Measurements from ENCODE around the gene SEPTIN3. TPM values are rescaled to one million over a fixed set of nuclear protein-coding genes. Genes with fewer than 3 reads are reported as not detected.

SEPTIN3 gene, protein sequence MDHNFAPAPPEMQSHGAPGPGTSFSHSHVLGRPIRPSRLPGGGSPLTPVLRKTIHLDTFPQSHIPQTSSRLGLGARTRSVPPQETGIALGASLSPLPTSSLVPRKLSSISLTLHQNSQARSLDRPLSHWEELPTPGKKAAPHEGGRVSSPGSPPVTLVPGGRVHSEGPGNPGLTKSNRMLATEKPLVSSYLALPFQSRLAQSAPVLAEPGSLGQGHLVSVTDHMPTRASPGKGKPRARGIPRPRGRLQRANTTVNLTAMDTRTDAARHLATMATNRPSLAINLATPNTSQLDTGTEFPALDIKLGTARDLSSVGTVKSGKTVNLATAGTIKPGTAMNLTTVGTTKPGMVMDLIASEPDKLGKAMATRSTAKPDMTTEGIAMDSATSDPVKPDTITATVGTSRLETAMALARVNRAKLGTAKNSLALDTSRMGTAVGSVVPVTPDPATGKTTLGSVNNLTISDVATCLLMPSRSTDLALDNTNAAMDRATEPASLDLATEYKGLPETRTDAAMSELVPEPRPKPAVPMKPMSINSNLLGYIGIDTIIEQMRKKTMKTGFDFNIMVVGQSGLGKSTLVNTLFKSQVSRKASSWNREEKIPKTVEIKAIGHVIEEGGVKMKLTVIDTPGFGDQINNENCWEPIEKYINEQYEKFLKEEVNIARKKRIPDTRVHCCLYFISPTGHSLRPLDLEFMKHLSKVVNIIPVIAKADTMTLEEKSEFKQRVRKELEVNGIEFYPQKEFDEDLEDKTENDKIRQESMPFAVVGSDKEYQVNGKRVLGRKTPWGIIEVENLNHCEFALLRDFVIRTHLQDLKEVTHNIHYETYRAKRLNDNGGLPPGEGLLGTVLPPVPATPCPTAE
- 0.48 TPM for total RNA-seq (ENCODE audit: insufficient read depth, low replicate concordance)

DNA sequence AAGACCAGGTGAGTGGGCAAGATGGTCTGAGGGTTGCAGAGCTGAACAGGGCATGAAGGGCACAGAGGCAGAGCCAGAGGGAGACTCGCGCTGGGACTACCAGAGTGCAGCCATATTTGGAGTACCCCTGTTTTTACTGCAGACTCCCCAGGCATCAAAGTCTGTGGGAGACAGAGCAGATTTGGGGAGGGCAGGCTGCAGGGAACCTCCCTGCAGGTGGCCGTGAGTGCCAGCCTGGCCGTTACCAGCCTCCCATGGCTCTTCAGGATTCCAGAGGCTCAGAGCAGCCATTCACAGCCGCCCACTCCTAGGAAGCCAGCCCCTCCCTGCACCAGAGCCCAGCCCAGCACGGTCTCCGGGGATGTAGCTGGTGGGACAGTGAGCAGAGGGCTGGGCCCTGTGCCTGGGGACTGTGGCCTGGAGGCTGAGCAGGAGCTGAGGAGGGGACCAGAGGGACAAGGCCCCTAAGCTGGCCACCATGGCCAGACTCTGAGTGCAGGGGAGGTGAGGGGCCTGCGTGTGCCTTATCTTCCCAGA, at the start of gene SEPTIN3:
Gene SEPTIN3 (plus strand): TSS at position 334 of the 537 bp plus-strand sequence. CDS start 2,050 bp downstream, outside the sequence.
- DNase-seq (ENCODE audit: low spot score) = no peak

DNA sequence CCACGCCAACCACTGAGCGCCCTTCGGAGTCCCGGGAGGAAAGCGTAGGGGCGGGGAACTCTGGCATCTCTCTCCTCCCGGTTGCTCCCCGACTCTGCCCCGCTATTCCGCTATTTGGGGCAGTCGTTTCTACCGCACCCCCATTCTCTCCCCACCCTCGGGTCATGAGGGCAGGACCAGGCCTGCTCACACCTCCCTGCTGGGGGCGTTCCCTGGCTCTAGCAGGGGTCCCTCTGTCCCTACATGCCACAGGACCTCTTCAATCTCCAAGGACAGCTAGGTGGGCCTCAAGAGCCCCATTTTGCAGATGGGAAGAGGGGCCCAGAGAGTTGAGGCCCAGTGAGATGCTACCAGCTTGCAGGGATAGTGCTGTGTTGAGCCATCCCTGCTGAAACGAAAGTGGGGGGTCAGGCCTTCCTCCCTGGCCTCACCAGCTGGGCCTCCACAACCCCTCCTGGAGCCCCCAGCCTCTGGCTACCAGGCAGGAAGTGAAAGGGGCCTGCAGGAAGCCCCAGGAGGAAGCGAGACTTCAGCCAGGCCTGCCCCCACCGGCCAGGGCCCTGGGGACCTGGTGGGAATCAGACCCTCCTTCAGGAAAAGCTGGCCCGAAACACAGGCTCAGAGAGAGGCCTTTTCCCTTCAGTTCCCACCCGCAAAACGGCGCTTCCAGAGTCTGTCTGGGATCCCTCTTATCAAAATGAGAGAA, 48.8 kb upstream of the SEPTIN3 start:
- DNase-seq (ENCODE audit: low spot score) = peak; percentile 23

DNA sequence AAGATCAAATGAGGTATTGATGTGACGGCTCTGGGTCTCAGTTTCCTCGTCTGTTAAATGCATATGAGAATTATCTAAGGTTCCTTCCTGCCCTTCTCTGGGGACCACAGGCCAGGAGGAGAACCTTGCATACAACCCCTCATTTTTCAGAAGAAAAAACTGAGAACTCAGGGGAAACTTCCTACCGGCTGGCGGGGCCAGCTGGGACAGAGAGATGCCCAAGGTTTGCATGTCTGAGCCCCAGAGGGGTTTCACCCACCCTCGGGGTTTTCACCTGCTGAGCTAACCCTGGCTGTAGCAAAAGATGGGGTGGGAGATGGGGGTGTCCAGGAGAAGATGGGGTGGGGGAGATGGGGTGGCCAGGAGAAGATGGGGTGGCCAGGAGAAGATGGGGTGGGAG, 46.9 kb upstream of the SEPTIN3 start:
- no peak for DNase-seq (ENCODE audit: low spot score)

DNA sequence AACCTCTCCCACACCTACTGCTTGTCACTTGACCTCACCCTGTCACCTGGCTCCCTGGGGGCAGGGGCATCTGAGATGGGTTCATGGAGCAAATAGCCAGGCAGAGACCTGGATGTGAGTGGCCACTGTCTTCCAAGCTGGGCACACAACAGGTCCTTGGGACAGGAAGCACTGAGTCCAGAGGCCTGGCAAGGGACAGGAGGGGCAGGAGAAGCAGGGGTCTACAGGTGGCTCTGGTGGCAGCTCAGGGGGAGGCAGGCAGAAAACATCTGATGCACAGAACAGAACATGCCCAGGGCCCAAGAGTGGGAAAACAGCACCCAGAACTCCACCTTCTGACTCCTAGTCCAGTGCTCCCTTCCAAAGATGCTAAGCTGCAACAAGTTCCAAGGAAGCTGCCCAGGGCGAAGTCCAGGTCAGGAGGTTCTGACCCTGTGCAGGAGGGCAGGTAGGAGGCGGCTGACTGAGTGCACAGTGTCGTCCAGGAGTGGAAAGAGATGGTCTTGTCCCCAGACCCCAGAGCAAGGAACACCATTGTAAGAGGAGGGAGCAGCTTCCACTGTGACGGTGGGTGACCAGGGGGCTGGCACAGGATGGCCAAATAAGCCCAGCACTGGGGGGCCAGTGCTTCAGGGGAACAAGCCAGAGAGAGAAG, 46.2 kb upstream of the SEPTIN3 start:
- DNase-seq (ENCODE audit: low spot score) = no peak

DNA sequence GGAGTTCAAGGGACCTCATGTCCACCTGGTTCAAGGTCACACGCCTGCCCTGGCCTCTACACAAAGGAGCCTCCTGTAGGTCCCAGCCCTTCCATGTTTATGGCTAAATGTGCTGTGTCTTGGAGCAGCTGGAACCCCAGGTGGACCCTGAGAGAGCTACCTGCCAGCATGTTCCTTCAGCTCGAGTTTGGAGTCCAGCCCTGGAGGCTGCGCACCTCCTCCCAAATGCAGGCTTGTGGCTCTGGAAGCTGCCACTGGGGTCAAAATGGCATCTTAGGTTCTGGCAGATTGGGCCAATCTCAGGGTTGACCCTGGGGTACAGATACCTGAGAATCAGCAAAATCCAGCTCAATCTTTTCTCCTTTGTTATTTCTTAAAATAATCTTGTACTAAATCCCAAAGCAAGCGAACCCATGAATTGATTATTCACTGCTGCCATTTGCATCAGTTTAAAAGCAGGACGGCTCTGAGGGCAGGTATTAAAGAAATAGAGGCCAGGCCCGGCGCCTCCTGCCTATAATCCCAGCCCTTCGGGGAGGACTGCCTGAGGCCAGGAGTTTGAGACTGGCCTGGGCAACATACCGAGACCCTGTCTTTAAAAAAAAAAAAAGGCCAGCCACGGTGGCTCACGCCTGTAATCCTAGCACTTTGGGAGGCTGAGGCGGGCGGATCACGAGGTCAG, 45.5 kb upstream of the SEPTIN3 start:
- no peak for DNase-seq (ENCODE audit: low spot score)

DNA sequence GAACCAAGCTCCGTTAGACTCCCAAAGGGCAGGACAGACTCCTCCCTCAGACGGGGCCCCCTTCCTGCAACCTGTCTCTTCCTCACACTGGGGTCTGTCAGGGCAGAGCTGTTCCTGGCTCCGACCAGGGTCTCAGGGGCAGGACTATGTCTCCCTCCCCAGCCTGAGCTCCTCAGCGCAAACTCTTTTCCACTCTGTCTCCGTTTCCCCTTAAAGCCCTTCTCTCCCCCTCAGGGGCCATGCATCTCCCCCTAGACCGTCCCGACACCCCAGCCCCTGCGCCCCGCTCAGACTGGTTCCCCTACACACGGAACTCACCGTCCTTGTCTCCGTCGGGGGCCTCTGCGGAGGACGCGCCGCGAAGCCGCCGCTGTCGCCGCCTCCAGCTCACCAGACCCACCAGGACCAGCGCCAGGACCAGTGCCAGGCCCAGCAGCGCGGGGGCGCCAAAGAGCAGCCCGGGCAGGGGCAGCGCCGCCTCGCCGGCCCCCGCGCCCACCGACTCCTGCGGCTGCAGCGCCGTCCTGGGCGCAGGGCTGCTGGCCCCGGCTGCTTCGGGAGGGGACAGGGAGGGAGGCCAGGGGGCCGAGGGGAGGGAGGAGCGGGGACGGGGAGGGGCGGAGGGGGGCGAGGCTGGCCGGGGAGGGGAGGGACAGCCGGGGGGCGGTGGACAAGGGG, 43.3 kb upstream of the SEPTIN3 start:
- DNase-seq (ENCODE audit: low spot score) = no peak

DNA sequence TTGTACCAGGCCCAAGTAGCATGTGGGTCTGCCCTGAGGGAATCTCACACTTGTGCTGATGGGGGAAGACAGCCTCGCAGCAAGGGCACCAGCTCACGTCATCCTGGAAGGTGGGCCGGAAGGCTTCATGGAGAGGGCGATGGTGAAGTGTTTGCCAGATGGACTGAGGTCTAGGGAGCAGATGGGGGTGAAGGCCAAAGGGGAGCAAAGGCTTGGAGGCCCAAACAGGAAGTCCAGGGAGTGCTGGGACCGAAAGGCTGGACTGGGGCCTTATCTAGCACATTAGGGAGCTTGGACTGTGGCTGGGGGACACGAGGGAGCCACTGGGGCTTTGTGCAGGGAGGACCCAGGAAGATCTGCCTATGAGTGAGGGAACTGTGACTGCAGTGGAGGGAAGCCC, 41.4 kb upstream of the SEPTIN3 start:
- no peak for DNase-seq (ENCODE audit: low spot score)

DNA sequence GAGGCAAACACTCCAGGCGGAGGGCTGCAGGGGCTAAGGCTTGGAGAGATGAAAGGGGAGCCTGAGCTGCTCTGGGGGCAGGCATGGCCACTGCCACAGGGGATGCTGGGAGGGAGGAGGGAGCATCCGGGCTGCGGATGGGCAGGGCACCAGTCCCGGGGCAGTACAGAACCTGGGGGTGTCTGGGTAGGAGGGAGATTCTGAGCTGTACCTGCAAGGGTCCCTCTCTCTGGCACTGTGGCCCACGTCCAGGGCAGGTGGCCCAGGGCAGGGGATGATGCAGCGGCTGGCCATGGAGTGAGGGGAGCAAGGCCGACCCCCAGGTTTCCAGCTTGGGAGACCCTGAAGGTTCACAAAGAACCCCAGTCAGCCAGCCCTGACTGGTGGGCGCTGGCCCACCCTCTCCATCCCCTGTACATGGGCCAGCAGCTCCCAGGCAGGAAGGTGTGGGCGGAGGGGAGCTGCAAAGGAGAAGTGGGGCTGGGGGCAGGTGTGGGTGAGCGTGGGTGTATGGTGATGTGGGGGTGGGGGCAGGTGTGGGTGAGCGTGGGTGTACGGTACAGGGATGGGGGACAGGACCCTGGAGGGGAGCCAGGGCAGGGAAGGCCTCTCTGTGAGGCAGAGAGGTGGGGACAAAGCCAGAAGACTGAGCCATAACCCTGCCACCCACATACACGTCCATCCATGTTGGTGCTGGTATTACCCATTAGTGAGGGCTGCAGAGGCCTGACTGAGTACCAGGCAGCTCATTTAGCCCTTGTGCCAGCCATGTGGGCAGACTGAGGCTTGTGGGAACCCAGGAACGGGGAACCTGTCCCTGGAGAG, 40.4 kb upstream of the SEPTIN3 start:
- DNase-seq (ENCODE audit: low spot score) = no peak

DNA sequence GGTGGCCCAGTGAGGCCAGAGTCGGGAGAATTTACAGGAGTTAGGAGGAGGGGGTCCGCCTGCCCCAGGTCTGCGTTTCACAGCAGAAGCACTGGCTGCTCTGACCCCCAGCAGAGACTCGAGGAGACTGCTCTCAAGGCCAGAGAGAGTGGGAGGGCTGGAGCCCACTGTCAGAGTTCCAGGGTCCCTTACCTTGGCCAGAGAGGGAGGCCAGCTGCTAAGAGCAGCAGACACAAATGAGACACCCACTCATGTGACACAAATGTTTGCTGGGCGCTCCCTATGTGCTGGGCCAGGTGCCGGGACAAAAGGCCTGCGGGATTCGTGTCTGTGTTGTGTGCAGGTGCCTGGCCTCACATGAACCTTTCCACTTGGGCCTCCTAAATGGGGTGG, 39.8 kb upstream of the SEPTIN3 start:
- DNase-seq (ENCODE audit: low spot score) = no peak

DNA sequence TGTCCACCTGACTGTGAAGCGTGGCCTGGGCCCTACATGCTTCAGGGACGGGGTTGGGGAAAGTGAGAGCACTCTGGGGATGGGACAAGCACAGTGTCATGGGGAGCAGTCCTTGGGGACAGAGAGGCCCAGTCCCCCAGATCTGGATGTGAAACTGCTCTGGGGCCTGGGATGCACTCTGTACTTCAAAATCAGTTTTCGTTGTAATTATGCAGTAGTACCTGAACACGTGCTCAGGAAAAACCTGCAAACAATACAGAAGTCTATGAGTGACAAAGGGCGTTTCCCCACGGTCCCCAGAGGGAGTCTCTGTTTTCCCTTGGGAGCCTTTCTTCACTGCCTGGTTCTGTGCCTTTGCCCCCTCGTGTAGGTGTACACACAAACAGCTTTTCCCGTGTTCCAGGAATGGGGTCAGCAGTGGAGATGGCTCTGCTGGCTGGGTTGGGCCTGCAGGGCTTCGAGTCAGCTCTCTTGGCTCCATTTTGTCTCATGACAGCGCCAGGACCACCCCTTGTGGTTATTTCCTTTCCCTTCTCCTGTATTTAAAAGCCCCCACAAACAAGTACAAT, 37.5 kb upstream of the SEPTIN3 start:
- DNase-seq (ENCODE audit: low spot score) = no peak

DNA sequence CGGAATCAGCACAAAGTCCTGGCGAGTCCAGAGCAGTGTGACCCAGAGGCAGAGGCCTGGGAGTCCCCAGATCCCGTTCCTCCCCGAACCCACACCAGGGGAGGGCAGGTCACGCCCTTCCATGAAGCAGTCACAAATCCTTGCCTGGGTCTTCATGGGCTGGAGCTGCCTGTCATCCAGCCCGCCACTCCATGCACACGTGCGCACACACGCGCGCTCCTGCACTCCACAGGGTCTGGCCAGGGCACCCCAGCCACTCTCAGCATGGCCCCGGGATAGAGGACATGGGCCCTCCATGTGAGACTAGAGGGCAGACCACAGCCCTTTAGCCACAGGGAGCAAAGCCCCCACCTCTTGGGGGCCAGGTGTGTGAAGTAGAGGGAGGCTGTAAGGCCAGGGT, 36.9 kb upstream of the SEPTIN3 start:
- DNase-seq (ENCODE audit: low spot score) = no peak

DNA sequence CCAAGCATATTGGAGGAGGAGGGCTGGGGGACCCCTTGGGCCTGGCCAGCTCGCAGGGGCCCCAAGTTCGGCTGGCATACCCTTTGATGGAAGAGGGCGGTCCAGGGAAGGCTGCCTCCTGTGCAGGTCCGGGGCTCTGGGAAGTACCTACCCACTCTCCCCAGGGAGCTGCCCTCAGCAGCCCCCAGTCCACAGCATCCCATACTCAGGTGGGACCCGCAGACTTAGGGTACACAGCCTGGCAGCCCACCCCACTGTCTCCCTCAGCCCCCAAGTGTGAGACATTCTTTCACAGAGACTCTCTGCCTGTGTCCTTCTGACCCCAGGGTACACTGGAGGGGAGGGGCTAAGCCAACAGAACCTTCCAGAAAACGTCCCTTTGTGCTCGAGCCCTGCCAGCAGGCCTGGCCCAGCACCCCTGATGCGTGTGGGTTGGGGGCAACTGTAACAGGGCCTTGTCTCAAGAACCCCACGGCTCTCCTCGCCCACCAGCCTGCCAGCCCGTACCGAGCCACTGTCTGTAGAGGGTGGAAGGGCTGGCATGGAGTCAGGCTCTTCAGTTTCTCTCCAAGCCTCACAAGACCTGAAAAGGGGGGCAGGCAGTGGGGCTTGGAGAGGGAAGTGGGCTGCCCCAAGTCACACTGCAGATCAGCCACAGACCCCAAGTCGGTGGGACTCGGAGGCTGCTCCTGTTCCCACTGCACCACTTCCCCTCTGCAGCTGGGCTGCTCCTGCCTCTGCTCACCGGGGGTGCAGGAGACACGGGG, 35.6 kb upstream of the SEPTIN3 start:
- no peak for DNase-seq (ENCODE audit: low spot score)

DNA sequence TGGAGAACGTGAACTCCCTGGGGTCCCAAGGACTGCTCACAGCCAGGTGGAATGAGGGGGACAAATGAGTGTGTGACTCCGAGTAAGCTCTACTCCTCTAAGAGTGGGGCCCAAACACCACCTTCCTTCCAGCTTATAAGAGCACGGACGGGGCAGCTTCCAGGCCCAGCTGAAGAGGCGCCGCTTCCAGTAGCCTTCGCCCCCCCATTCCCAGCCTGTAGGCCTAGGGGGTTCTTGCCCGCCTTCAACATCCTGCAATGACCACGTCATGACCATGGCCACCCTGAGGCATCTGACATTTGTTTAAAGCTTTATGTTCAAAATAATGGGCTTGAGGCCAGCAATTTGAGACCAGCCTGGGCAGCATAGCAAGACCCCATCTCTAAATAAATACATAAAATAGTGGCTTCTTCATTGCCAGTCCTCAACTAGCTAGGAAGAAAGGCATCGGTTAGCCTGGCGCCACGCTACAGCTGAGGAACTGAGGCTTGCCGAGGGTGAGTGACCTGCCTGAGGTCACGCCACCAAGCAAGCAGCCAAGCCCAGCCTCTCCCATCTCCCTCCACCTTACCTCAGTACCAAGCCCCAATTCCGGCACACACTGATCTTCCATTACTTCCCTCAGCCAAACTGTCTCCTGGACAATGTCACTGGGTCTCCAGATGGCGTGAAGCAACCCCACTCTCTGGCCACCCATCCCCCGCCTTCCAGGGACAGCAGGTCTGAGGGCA, 34.8 kb upstream of the SEPTIN3 start:
- DNase-seq (ENCODE audit: low spot score) = no peak

DNA sequence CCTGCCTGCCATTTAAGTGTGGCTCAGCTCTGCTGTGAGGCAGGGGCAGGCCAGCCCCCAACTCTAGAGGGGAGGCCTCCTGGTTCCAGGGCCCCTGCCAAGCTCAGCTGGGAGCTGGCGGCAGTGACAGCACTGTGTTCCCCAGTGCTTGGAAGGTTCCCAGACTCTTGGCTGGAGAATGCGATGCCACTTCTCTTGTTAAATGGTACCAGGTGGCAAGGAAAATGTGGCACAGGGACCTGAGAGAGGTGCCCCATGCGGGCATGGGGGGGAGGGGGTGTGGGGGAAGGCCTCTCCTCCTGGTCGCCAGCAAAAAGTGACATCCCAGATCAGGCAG, 34.3 kb upstream of the SEPTIN3 start:
- no peak for DNase-seq (ENCODE audit: low spot score)

DNA sequence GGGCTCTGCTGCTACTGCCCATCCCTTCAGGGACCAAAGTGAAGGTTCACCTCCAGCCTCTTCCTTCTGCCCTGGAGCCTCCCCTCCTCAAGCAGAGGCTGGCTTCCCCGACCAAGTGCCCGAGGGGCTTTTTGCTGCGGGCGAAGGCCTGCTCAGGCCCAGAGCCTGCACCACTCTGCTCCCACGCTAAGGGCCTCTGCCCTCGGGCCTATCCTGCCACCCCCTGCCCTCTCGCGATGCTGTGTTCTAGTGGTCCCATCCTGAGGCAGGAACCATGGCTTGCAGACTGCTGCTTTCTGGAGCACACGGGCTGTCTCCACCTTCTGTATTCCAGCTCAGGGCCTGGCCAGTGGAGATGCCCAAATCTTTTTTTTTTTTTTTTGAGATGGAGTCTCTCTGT, 33.7 kb upstream of the SEPTIN3 start:
- DNase-seq (ENCODE audit: low spot score) = no peak

DNA sequence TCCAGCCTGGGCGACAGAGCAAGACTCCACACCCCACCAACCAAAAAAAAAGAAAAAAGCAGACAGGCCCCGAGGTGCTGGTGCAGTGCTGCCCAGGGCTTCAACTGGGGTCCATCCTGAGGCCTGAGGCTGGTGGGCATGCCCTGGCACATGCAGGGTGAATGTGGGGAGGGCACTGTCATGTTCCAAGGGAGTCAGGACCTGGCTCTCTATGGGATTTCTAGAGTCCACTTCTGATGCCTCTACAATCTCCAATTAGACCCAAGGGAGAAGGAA, 32.4 kb upstream of the SEPTIN3 start:
- DNase-seq (ENCODE audit: low spot score) = no peak

DNA sequence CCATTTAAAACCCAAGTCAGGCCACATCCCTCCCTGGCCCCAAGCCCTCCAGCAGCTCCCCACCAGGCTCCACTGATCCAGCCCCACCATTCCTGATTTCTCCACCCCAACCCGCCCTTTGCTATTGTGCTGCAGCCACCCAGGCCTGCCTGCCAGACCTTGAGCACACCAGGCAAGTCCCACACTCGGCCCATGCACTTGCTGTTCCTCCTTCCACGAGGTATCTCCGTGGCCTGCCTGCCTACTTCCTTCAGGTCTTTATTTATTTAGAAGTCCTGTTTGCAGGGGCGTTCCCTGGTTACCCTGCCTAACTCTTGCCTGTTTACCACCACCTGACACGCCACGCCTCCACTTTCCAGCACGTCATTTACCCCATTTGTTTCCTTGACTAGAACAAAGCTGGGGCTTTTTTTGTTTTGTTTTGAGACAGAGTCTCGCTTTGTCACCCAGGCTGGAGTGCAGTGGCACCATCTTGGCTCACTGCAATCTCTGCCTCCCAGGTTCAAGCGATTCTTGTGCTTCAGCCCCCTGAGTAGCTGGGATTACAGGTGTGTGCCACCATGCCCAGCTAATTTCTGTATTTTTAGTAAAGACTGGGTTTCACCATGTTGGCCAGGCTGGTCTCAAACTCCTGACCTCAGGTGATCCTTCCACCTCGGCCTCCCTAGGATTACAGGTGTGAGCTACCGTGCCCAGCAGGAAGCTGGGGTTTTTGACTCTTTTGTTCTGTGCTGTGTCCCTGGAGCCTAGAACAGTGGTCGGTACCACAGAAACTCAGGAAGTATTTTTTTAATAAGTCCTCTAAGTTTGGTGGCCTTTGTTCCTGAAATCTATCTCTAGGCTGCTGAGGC, 29.0 kb upstream of the SEPTIN3 start:
- DNase-seq (ENCODE audit: low spot score) = no peak

All from umbilical cord (tissue), 2 donors.